Ramos (cell line): ENCODE data around the gene NUTM2D.
"Not testable (repeated sequence)": the region's sequence is repeated elsewhere in the genome, so short reads cannot be mapped to it uniquely, and the experiment has no call there.

Experiments
- in situ Hi-C: fragments of 300-500 bp; cut with MboI; formaldehyde crosslinking; loops from one replicate; pipeline ENCODE4 v1.14.3; 2022; ENCODE audit warnings: low sequenced_read_pairs; ENCODE audit not compliant: unreplicated experiment

NUTM2D gene, protein sequence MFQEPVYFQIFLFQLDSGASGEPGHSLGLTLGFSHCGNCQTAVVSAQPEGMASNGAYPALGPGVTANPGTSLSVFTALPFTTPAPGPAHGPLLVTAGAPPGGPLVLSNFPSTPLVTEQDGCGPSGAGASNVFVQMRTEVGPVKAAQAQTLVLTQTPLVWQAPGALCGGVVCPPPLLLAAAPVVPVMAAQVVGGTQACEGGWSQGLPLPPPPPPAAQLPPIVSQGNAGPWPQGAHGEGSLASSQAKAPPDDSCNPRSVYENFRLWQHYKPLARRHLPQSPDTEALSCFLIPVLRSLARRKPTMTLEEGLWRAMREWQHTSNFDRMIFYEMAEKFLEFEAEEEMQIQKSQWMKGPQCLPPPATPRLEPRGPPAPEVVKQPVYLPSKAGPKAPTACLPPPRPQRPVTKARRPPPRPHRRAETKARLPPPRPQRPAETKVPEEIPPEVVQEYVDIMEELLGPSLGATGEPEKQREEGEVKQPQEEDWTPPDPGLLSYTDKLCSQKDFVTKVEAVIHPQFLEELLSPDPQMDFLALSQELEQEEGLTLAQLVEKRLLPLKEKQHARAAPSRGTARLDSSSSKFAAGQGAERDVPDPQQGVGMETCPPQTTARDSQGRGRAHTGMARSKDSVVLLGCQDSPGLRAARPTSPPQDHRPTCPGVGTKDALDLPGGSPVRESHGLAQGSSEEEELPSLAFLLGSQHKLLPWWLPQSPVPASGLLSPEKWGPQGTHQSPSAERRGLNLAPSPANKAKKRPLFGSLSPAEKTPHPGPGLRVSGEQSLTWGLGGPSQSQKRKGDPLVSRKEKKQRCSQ

DNA sequence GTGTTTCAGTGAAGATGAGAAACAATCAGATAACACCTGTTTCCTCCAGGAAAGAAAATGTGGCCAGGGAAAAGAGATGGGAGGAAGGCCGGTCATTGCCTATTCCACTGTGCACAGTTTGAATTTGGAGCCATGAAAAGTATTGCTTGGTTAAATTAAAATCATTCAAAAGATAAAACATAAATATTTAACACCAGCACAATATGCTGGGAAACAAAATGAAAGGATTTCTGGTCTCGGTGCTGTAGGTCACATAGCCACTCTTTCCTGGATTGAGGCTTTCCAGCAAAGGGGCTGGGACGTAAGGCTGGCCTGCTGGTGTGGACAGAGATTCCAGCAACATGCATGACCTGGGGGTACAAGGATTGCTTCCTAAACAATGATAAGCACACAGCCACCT lies at the start of gene NUTM2D:
Gene NUTM2D, plus strand, starts transcription at position 301 of the 400 bp plus-strand sequence. CDS start 522 bp downstream, outside the sequence.
- in situ Hi-C loops = not testable (repeated sequence)

DNA sequence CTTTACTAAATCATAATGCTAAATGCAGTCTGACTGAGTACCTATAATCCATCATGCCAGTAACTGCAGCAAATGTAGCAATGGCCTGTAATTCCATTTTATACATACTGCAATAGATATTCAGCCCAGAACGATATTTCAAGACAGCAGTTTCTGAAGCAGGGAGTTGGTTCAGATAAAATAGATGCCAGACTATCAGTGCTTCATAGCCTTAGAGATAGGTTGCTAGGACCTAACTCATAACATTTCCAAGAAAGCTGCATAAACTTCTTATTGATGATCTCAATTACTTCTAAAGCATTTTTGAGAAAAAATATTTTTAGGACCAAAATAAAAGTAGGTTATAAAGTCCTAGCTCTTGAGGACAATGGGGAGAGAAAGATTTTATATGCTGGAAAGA lies 48.8 kb upstream of the NUTM2D start:
- in situ Hi-C loops = not testable (repeated sequence)

DNA sequence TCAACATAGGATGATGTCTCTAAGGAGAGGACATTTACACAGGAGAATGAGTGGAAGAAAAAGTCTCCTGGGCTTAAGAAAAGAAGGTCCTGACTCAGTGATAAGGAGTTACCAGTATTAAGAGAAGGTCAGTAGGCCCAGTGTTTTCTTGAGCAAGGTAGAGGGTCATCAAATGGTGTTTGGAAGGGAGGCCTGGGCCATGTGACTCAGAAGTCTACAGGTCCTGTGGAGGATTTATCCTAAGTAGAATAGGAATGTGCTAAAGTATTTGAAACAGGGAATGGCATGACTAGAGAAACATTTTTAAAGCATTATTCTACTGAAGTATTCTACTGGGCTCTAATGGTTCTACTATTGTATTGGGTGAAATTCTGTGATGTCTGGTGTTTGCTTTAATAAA lies 47.9 kb upstream of the NUTM2D start:
- in situ Hi-C loops = not testable (repeated sequence)

DNA sequence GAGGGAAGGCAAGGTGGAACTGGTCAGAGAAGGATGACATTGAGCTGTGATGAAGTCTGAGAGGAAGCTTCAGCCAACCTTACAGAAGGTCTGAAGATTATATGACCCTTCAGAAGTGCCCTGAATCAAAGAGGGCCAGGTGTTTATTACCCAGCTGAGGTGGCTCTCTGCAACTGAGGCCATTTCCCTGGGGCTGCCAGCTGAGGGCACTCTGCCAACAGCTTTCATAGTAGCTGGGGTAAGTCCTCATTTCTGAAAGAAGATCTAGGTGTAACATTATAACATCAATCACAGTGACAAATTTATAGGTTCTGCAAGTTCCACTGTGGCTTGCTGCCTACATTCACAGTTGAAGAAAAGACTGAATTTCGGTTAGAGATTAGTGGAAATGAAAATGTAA lies 46.0 kb upstream of the NUTM2D start:
- in situ Hi-C loops = not testable (repeated sequence)

DNA sequence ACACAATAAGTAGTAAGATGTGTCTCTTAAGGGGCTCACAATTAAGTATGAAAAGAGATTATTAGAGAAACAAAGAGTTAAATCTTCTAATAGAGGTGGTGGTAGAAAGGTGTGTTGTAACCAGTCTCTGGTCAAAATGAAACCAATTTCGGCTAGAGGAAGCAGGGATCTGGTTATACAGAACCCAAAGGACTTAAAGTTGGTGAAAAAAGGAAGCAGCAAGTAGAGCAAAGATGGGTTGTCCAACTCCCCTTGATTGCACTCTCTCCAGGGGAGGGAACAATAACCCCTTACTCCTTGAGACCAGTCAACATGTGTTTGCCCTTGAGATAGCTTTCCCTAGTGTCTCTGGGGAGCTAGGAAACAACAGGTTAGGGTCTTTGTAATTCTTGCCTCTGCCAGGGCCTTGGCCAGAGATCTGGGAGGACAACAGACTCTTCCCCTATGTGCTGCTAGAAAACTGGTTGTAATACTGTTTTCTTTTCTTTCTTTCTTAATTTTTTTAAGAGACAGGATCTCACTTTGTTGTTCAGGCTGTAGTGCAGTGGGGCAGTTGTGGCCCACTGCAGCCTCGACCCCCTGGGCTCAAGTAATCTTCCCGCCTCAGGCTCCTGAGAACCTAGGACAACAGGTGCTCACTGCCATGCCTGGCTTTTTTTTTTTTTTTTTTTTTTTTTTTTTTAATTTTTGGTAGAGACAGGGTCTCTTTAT lies 43.7 kb upstream of the NUTM2D start:
- in situ Hi-C loops = not testable (repeated sequence)

DNA sequence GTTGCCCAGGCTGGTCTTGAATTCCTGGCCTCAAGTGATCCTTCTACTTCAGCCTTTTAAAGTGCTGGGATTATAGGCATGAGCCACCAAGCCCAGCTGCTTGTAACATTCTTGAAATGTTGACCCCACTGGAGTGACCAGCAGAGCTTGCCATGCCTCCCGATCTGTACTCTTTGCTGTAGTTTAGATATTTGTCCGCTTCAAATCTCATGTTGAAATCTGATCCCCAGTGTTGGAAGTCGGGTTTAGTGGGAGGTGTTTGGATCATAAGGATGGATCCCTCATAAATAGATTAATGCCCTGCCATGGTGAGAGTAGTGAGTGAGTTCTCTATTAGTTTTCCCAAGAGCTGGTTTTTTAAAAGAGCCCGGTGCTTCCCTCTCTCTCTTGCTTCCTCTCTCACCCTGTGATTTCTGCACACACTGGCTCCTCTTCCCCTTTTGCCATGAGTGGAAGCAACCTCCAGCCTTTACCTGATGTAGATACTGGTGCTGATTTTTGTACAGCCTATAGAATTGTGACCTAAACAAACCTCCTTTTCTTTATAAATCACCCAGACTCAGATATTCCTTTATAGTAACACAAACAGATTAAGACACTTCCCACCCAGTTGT lies 43.1 kb upstream of the NUTM2D start:
- in situ Hi-C loops = not testable (repeated sequence)

DNA sequence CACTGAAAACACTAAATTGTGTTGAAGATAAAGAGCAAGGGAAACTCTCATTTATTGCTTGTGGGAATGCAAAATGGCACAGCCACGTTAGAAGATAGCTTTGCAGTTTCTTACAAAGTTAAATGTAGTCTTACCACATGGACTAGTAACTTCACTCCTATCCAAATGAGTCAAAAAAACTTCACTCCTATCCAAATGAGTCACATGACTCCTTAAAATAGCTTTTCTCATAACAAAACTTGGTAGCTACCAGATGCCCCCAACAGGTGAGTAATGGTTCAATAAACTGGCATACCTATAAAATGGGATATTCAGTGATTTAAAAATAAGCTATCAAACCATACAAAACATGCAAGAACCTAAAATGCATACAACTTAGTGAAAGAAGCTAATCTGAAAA lies 36.0 kb upstream of the NUTM2D start:
- in situ Hi-C loops = not testable (repeated sequence)

DNA sequence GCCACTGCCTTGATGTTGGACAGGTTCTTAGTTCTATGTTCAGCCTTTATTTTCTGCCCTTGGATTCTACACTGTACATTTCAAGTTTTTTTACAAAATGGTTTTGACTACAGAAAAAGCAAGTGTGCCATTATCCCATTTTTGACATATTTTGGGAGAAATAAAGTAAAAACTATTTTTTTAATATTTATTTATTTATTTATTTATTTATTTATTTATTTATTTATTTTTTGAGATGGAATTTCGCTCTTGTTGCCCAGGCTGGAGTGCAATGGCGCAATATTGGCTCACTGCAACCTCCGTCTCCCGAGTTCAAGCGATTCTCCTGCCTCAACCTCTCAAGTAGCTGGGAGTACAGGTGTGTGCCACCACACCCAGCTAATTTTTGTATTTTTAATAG lies 33.0 kb upstream of the NUTM2D start:
- in situ Hi-C loops = not testable (repeated sequence)

DNA sequence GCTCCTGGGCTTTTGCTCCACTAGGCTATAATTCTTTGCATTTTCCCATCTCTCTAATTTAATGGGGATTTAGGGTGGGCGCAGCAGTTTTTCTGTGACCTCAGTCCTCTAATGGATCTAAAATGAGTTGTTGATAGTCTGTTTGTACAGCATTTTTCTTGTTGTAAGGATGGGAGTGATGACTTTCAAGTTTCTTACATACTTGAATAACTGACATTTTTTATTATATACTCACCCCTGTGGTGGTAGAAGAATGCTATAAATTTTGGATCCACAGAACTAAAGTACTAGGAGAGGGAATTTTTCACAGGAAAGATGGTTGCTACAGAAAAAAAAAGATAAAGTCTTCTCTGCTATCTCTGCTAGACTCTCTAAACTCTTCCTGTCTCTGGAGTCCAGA lies 29.6 kb upstream of the NUTM2D start:
- in situ Hi-C loops = not testable (repeated sequence)

DNA sequence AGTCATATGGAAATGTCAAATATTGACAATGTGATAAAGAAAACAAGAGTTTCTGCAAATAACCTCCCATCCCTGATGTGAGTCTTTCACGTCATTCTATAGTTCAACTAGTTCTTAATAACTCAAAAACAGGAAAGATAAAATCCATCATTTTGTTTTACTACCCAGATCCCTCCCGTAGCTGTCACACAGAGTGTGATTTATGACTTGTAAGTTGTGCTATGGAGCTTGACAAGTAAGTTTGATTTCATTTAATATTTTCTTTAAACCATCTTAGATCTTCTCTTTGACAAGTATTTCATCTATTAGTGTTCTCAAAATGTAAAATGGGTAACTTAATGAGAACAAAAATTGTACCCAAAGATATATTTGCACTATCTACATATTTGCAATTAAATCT lies 28.4 kb upstream of the NUTM2D start:
- in situ Hi-C loops = not testable (repeated sequence)

DNA sequence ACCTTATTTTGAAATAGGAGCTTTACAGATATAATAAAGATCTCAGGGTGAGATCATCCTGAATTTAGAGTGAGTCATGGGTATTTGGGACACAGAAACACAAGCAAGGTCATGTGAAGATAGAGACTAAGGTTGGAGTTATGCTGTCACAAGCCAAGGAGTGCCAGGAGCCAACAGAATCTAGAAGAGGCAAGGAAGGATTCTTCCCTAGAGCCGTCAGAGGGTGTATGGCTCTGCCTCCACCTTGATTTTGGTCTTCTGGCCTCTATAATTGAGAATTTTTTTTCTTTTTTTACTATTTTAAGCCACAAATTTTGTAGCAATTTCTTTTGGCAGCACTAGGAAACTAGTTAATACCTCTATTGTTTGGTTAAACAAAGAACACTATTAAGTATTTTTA lies 24.9 kb upstream of the NUTM2D start:
- in situ Hi-C loops = not testable (repeated sequence)

DNA sequence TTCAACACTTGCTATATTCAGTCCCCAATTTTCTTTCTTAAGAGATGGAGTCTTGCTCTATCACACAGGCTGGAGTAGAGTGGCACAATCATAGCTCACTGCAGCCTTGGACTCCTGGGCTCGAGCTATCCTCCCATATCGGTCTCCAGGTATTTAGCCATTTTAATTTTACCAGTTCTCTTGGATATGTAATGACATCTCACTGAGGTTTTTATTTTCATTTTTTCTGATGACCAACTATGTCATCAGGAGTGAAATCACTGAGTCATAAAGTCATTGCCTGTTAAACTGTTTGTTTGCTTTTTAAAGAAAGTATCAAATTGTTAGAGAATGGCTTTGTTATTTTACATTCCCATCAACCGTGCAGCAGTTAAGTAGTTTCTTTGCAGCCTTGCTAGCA lies 17.1 kb upstream of the NUTM2D start:
- in situ Hi-C loops = not testable (repeated sequence)

DNA sequence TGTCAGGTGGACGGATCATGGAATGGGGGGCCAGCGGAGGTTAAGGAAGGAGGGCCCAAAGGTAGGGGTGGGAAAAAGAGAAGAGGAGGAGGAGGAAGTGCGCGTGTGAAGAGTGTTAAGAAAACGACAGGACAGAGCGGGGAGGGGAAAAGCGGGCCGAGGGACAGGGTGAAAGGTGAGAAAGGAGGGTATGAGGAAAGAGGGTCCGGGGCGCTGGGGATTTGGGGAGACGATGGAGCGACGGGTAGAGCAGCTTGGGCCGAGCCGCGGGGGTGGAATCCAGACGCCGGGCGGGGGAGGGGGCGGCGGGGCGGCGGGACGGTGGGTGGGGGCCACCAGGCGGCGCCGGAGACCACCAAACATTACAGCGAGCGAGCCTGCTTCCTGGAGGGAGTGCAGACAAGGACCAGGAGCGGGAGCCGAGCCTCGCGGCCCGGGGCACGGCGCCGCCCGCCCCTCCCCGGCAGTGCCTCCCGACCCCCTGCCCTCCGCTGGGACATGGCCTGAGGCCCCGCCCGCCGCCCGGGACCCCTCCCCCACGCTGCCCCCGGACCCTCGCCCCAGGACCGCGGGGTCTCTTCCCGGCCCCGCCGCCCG lies 15.9 kb upstream of the NUTM2D start:
- in situ Hi-C loops = not testable (repeated sequence)

DNA sequence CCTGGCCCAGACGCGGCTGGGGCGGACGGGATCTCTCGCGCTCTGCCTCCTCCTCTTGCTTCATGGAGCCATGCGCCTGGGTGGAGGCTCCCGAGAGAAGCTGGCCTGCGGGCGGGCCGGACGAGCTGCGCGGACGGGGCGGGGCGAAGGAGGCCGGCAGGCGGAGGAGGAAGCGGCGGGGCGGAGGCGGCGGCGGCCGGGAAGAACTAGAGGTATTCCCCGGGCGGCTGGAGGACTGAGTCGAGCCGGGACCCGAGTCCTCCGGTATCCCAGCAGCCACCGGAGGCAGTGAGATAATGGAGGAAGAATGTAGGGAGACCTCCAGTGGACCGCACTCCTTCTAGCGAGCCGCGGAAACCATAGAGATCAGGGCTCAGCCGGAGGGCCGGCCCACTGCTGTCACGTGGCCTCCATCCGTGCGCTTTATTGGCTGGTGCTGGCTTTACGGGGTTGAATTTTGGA lies 15.3 kb upstream of the NUTM2D start:
- in situ Hi-C loops = not testable (repeated sequence)

DNA sequence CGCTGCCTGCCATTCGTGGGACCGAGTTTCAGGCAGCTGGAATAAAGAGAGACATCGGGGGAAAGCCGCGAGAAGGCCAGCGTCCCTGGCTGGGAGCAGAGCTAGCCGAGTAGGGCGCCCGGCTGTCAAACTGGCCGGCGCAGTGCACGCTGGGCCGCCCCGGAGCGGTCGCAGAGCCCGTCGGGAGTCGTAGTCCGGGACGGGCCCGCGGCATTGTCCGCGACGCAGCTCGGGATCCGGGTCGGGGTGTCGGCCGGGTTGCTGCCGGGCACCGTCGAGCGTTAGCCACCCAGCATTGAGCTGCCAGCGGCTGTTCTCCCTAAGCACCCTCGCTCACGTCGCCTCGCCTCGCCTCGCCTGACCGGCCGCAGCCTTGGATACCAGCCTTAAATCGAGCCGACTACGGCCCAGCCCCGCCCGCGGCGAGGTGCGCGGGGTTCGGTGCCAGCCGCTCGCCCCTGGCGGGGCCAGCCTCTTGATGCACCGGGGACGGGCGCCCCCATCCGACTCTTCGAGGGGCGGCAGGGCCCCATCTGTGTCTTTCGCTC lies 14.8 kb upstream of the NUTM2D start:
- in situ Hi-C loops = not testable (repeated sequence)

DNA sequence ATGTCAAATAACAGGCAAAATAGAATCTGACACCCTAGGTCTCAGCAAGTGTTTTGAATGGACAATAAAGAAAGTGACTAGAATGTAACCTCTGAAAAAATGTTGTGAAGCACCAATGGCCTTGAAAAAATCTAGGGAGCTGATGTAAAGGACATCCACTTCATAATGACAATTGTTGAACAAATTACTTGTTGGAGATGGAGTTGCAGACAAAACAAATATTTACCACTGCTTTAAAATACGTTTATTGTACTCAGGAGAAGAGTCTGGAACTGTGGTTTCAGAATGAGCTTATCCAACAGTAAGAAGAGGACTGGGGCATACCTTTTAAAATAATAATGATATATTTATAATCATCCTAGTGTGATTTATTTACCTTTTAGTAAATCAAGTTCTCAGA lies 11.8 kb upstream of the NUTM2D start:
- in situ Hi-C loops = not testable (repeated sequence)

DNA sequence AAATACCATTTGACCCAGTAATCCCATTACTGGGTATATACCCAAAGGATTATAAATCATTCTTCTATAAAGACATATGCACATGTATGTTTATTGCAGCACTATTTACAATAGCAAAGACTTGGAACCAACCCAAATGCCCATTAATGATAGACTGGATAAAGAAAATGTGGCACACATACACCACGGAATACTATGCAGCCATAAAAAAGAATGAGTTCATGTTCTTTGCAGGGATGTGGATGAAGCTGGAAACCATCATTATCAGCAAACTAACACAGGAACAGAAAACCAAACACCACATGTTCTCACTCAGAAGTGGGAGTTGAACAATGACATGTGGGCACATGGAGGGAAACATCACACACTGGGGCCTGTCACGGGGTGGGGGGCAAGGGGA lies 7.4 kb upstream of the NUTM2D start:
- in situ Hi-C loops = not testable (repeated sequence)

DNA sequence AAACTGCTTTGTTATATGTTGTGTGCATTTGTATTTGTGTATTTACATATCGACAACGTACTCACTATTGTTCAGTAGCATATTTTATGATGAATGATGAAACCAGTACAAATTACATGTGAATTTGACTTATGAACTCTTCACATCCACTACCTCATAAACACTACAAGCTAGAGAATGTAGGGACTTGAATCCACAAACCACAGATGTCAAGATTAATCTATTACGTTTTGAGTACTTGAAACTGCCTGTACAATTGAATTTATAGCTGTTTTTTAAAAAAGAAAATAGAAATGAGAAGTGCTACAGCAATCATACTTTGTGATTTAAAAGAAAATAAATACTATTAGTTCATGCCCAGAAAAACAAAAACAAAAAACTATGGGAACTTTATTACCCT lies 4.7 kb upstream of the NUTM2D start:
- in situ Hi-C loops = not testable (repeated sequence)

DNA sequence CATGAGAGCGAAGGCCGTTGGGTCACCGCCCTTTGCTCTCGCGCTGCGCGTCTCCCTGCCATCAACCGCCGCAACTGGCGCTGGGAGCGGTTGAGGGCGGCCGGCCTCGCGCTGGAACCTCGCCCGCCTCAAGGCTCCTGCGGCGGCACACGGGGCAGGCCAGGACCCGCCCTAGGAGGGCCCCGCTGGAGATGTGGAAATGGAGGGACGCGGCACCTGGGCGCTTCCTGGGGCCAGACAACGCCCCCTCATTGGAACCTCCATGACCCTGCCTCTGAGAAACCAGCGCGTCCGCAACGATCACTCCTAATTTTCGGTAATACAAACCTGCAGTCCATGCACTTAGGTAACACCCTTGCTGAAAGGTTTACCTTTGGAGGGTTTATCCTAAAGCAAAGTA lies 2.4 kb upstream of the NUTM2D start:
- in situ Hi-C loops = not testable (repeated sequence)

DNA sequence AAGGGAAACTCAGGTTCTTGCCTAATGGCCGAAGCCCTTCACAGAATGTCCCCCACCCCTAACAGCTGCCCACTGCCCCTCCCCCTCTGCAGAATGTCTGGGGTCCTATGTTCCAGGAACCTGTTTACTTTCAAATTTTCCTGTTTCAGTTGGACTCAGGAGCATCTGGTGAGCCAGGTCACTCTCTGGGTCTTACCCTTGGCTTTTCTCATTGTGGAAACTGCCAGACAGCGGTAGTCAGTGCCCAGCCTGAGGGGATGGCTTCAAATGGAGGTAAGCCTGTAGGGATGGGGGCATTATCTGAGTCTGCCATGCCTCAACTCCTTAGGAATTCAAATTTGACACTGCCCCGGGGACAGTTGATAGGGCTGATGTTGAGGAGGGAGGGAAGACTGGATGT lies 615 bp downstream of the NUTM2D start:
- in situ Hi-C loops = not testable (repeated sequence)
